Measurements from ENCODE around the gene HPS4. TPM values are rescaled to one million over a fixed set of nuclear protein-coding genes. Genes with fewer than 3 reads are reported as not detected.

HPS4 gene
- total RNA-seq, 1 donor from 2014 or later, result 35.3 TPM

DNA sequence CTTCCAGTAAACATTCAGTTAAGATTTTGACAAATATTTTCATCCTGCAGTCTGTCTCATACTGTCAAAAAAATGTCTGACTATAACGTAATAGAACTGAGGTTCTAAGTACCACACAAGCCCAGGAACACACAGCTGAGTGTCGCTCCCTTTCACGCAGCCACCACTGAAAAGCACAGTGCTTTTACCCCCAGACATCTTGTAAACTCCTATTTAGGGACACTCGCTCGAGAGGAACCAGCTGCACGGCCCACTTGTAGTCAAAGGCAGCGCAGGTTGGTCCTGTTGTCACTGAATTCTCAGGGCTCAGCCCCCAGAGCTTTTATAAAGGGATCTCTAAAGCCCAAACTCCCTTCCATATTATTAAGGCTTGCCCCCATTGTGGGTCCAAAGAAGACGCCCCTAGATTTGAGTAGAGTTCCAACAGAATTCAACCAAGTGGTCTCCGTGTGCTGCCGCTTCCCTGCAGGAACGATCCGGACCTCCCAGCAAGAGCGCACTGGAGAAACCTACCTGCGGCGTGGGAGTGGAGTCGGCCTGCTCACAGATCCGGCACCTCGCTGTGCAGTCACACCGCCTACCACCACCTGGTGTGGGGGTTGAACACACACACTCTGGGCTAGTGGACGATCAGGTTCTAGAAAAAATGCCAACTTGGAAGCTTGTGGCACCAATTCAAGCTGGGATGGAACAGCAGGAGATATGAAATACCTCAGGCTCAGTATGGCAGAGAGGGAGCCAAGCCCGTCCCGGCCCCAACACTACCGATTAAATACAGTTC lies 31.2 kb downstream of the HPS4 start:
- no peak overlapping the region for H3K4me3 ChIP-seq (ENCODE audit: low read depth, low read length)
- DNase-seq (ENCODE audit: low read depth), result no peak
- TF ChIP-seq, protein P1, sequence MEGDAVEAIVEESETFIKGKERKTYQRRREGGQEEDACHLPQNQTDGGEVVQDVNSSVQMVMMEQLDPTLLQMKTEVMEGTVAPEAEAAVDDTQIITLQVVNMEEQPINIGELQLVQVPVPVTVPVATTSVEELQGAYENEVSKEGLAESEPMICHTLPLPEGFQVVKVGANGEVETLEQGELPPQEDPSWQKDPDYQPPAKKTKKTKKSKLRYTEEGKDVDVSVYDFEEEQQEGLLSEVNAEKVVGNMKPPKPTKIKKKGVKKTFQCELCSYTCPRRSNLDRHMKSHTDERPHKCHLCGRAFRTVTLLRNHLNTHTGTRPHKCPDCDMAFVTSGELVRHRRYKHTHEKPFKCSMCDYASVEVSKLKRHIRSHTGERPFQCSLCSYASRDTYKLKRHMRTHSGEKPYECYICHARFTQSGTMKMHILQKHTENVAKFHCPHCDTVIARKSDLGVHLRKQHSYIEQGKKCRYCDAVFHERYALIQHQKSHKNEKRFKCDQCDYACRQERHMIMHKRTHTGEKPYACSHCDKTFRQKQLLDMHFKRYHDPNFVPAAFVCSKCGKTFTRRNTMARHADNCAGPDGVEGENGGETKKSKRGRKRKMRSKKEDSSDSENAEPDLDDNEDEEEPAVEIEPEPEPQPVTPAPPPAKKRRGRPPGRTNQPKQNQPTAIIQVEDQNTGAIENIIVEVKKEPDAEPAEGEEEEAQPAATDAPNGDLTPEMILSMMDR (conservative IDR thresholded peaks at IDR 0.05; ENCODE audit: low read depth, low read length), result no peak

DNA sequence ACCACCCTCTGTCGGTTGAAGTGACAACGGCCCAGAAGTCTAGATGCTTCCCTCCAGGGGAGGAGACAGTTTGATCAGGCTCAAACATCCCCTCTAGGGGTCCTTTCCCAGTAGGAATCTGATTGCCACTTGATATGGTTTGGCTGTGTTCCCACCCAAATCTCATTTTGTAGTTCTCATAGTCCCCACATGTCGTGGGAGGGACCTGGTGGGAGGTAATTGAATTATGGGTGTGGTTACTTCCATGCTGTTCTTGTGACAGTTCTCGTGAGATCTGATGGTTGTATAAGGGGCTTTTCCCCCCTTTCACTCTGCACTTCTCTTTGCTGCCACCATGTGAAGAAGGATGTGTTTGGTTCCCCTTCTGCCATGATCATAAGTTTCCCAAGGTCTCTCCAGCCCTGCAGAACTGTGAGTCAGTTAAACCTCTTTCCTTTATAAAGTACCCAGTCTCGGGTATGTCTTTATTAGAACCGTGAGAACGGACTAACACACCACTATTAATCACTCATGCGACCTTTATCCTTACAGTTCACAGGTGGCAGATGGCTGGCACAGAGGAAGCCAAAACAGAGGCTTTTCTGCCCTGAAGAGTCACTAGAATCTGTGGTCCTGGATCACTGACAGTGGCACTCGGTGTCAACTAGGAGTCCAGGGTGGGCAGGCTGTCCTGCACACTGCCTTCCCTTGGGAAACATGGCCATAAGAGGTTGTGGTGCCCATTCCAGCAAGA lies 33.0 kb downstream of the HPS4 start:
- TF ChIP-seq, protein P1 (conservative IDR thresholded peaks at IDR 0.05; ENCODE audit: low read depth, low read length), result no peak
- no peak for DNase-seq (ENCODE audit: low read depth)
- no peak overlapping the region for H3K4me3 ChIP-seq (ENCODE audit: low read depth, low read length)

DNA sequence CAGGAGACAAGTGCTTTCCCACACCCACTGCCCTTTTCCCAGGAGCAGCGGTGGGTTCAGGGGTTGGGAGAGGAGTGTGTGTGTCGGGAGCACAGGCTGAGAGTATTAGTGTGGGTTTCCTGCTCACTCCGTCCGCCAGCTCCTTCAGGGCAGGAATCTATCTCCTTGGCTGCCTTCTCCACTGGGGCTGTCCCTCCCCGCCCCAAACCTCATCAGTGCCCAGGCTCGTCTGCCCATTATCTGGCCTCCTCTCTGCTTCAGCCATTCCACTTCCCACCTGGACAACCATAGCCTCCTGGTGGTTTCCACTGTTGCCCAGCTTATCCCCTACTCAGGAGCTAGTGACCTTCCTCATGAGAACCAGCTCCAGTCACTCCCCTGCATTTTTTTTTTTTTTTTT lies 34.6 kb downstream of the HPS4 start:
- H3K4me3 ChIP-seq (ENCODE audit: low read depth, low read length), result no peak overlapping the region
- TF ChIP-seq, protein P1 (conservative IDR thresholded peaks at IDR 0.05; ENCODE audit: low read depth, low read length), result no peak
- no peak for DNase-seq (ENCODE audit: low read depth)

DNA sequence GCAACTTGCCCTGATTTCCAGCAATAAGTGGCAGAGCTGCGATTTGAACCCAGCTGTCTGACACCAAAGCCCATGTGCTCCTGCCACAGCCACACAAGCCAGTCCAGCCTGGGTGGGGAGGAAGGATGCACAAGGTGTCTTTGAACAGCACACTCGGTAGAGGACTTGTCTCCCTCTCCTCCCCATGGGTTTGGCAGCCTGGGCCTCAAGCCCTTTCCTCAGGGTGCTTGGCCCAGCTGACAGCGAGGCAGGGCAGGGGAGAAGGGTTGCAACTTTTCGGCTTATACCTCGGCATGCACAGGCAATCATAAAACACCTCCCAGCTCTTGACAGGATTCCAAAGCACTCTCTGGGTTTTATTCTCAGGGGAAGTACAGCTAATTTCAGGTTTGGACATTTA lies 35.2 kb downstream of the HPS4 start:
- DNase-seq (ENCODE audit: low read depth), result no peak
- H3K4me3 ChIP-seq (ENCODE audit: low read depth, low read length), result no peak overlapping the region
- TF ChIP-seq, protein P1 (conservative IDR thresholded peaks at IDR 0.05; ENCODE audit: low read depth, low read length), result no peak

DNA sequence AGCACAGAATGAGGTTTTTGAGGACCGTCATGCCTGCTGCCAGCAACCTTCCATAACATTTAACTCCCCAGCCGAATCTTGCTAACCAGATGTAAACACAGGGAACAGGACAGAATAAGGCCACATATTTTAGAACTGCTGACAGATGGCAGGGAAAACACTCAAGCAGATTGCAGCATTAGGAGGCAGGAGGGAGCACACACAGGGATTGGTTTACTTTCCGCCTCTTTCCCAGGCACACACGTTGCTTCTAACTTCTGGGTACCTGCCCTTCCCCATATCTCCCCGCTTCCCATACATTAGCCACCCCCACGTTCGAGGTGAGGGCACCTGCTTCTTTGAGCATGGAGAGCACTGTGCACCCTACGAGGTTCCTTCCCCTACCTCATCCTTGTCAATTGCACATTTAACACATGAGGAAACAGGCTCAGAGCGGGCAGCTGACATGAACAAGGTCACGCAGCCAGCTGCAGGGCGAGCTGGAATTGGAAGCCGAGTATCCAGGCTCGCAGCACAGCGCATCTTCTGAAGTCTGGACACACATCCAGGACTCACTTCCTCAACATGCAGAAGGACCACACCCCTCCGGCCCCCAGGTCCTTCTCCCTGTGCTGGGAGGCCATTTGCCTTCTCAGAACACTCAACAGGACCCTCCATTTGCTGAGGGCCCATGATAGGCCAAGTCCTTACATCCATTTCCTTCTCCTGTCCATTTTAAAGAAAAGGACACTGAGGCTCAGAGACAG lies 35.8 kb downstream of the HPS4 start:
- H3K4me3 ChIP-seq (ENCODE audit: low read depth, low read length), result no peak overlapping the region
- TF ChIP-seq, protein P1 (conservative IDR thresholded peaks at IDR 0.05; ENCODE audit: low read depth, low read length), result no peak
- DNase-seq (ENCODE audit: low read depth), result no peak

DNA sequence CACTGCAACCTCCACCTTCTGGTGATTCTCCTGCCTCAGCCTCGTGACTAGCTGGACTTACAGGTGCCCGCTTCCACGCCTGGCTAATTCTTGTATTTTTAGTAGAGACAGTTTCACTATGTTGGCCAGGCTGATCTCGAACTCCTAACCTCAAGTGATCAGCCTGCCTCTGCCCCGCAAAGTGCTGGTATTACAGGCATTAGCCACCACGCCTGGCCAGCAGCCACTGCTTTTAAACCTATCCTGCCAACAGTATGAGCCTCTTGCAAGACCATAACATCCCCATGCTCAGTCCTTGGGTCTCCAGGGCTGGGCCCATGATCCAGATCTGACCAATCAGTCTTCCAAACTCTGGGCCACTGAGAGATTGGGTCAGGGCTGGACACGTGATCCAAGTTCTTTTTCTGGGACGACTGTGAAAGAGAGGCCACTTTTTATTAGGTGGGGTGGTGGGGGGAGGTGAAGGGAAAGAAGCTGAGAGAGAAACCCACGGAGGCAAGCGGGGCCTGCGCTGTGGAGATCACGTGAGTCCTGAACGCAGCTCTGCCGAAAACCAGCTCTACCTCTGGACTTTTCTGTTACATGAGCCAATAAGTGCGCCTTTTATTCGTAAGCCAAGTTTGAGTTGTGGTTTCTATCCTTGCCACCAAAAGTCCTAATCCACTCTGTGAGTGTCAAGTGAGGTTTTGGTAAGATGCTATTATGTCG lies 36.6 kb downstream of the HPS4 start:
- TF ChIP-seq, protein P1 (conservative IDR thresholded peaks at IDR 0.05; ENCODE audit: low read depth, low read length), result no peak
- no peak for DNase-seq (ENCODE audit: low read depth)
- no peak overlapping the region for H3K4me3 ChIP-seq (ENCODE audit: low read depth, low read length)
